Measurements from ENCODE around the gene HIPK2. TPM values are rescaled to one million over a fixed set of nuclear protein-coding genes. Genes with fewer than 3 reads are reported as not detected.

The HIPK2 gene
- total RNA-seq, 2 donors from 2014 or later: 54.4 to 72.7 TPM

- no peak overlapping the region for H3K27ac ChIP-seq
- WGBS: 93% methylated on average over 11 of the region's 11 CpGs
- no peaks in the 10 kb centered on the region for H3K36me3 ChIP-seq
- TF ChIP-seq POLR2A (IDR thresholded peaks at IDR 0.05) (no peak), POLR2AphosphoS5 (IDR thresholded peaks at IDR 0.05) (no peak)
- TF ChIP-seq, protein P1, sequence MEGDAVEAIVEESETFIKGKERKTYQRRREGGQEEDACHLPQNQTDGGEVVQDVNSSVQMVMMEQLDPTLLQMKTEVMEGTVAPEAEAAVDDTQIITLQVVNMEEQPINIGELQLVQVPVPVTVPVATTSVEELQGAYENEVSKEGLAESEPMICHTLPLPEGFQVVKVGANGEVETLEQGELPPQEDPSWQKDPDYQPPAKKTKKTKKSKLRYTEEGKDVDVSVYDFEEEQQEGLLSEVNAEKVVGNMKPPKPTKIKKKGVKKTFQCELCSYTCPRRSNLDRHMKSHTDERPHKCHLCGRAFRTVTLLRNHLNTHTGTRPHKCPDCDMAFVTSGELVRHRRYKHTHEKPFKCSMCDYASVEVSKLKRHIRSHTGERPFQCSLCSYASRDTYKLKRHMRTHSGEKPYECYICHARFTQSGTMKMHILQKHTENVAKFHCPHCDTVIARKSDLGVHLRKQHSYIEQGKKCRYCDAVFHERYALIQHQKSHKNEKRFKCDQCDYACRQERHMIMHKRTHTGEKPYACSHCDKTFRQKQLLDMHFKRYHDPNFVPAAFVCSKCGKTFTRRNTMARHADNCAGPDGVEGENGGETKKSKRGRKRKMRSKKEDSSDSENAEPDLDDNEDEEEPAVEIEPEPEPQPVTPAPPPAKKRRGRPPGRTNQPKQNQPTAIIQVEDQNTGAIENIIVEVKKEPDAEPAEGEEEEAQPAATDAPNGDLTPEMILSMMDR (IDR thresholded peaks at IDR 0.05): no peak
- no peaks in the 10 kb centered on the region for H3K27me3 ChIP-seq (replicated peaks; ENCODE audit: insufficient read depth)
- intact Hi-C loops (cut with DNase I): no loop called here
- no peaks in the 10 kb centered on the region for H3K9me3 ChIP-seq
- DNase-seq (ENCODE audit: low spot score): no peak
- peaks cover 19% of the 10 kb centered on the region for H3K4me1 ChIP-seq (replicated peaks)
- H3K4me3 ChIP-seq: no peak overlapping the region
Observed at GRCh38 chr7:139663608-139664177, 114.1 kb downstream of the HIPK2 start.

- 82% methylated on average over 3 of the region's 3 CpGs for WGBS
- Histone ChIP-seq H3K27ac (peak overlapping the region in 1 of 2 donors; percentile 5), H3K27me3 (replicated peaks; ENCODE audit: insufficient read depth) (no peaks in the 10 kb centered on the region), H3K36me3 (no peaks in the 10 kb centered on the region), H3K4me1 (replicated peaks) (peaks cover 19% of the 10 kb centered on the region), H3K4me3 (no peak overlapping the region), H3K9me3 (no peaks in the 10 kb centered on the region)
- intact Hi-C loops (cut with DNase I): no loop called here
- TF ChIP-seq POLR2A (IDR thresholded peaks at IDR 0.05) (no peak), POLR2AphosphoS5 (IDR thresholded peaks at IDR 0.05) (no peak)
- TF ChIP-seq, protein P1 (IDR thresholded peaks at IDR 0.05): no peak
- DNase-seq (ENCODE audit: low spot score): no peak
Observed at GRCh38 chr7:139661903-139662302, 115.9 kb downstream of the HIPK2 start.

DNA sequence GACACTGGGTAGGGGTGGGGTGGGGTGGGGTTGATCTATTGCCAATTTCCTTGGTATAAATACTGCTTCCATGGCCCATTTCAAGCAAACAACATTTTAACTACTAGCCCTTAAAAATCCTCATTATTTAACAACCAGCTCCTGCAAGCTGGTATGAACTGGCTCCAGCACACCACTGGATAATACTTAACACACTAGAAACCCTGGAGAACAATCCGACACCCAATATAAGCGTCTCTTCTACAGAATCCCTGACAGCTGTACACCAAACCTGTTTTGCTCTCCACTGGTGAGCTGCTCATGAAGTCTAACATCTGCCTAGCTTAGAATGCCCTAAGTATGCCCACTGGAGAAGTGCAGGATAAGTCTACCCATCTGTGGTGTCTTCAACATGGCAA is 116.8 kb downstream of the HIPK2 start:
- peak overlapping the region; percentile 54 to 75 for H3K27ac ChIP-seq
- intact Hi-C loops (cut with DNase I): no loop called here

GRCh38 chr7:139660317-139661042 is 117.3 kb downstream of the HIPK2 start:
- H3K27me3 ChIP-seq (replicated peaks; ENCODE audit: insufficient read depth): no peaks in the 10 kb centered on the region
- intact Hi-C loops (cut with DNase I): no loop called here
- DNase-seq (ENCODE audit: low spot score): peak; percentile 47
- TF ChIP-seq, protein P1 (IDR thresholded peaks at IDR 0.05): no peak
- TF ChIP-seq POLR2AphosphoS5 (IDR thresholded peaks at IDR 0.05) (peak; percentile 28), POLR2A (IDR thresholded peaks at IDR 0.05) (no peak)
- H3K36me3 ChIP-seq: no peaks in the 10 kb centered on the region
- peaks cover 20% of the 10 kb centered on the region for H3K4me1 ChIP-seq (replicated peaks)
- H3K9me3 ChIP-seq: no peaks in the 10 kb centered on the region
- peak overlapping the region; percentile 54 to 75 for H3K27ac ChIP-seq
- H3K4me3 ChIP-seq: no peak overlapping the region
- WGBS: 46% methylated on average over 10 of the region's 10 CpGs

More for the DNA sequence above, 116.8 kb downstream of the HIPK2 start:
- Histone ChIP-seq H3K4me1 (replicated peaks) (peaks cover 19% of the 10 kb centered on the region), H3K36me3 (no peaks in the 10 kb centered on the region), H3K4me3 (no peak overlapping the region), H3K9me3 (no peaks in the 10 kb centered on the region), H3K27me3 (replicated peaks; ENCODE audit: insufficient read depth) (no peaks in the 10 kb centered on the region)
- DNase-seq (ENCODE audit: low spot score): no peak
- 36% methylated on average over 2 of the region's 2 CpGs for WGBS
- no peak for TF ChIP-seq POLR2A (IDR thresholded peaks at IDR 0.05)
- TF ChIP-seq, protein P1 (IDR thresholded peaks at IDR 0.05): no peak
- TF ChIP-seq POLR2AphosphoS5 (IDR thresholded peaks at IDR 0.05): no peak

DNA sequence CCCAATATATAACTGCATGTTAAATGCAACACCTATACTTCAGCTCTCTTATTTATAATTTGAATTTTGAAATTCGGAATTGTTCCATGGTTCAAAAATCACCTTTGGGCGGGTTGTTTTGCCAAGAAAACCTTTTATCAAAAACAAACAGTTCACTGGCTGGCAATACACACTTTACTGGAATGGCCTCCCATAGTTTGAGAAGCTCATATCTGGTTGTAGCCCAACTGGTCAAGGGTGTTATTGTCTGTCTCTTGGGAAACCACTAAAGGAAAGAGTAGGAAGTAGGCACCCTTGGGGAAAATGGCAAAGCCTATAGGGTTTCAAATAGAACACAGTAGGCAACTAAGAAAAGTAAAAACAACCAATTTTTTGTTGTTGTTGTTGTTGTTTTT is 117.9 kb downstream of the HIPK2 start:
- intact Hi-C loops (cut with DNase I): no loop called here
- H3K4me1 ChIP-seq (replicated peaks): peaks cover 26% of the 10 kb centered on the region
- H3K4me3 ChIP-seq: no peak overlapping the region
- no peak for TF ChIP-seq POLR2A (IDR thresholded peaks at IDR 0.05)
- no peak for TF ChIP-seq POLR2AphosphoS5 (IDR thresholded peaks at IDR 0.05)
- H3K27me3 ChIP-seq (replicated peaks; ENCODE audit: insufficient read depth): no peaks in the 10 kb centered on the region
- H3K9me3 ChIP-seq: no peaks in the 10 kb centered on the region
- DNase-seq (ENCODE audit: low spot score): no peak
- H3K27ac ChIP-seq: peak overlapping the region; percentile 54 to 75
- WGBS: 69% methylated on average over 2 of the region's 2 CpGs
- H3K36me3 ChIP-seq: no peaks in the 10 kb centered on the region
